SJCRH30 (cell line): ENCODE results near the gene ZNF367. TPM values are rescaled to one million over a fixed set of nuclear protein-coding genes. Genes with fewer than 3 reads are reported as not detected.

Source experiments
- DNase-seq, 2 experiments: peaks; one replicate each; pipeline ENCODE4 v3.0.0-alpha.2; 2015 to 2020
- H3K27ac ChIP-seq: fragments of 250-450 bp; sonication (Bioruptor Pico); 2 replicates; pipeline ENCODE4 v1.5.1; 2020; ENCODE audit warnings: mild to moderate bottlenecking, moderate library complexity
- H3K27me3 ChIP-seq: fragments of 250-450 bp; sonication (Bioruptor Pico); 2 replicates; pipeline ENCODE4 v1.5.1; 2020; ENCODE audit warnings: mild to moderate bottlenecking, moderate library complexity
- H3K36me3 ChIP-seq: fragments of 250-450 bp; sonication (Bioruptor Pico); 2 replicates; pipeline ENCODE4 v1.5.1; 2020; ENCODE audit warnings: mild to moderate bottlenecking, moderate library complexity
- H3K4me1 ChIP-seq: fragments of 250-450 bp; sonication (Bioruptor Pico); 2 replicates; pipeline ENCODE4 v1.5.1; 2020; ENCODE audit warnings: mild to moderate bottlenecking, moderate library complexity
- H3K4me3 ChIP-seq: fragments of 250-450 bp; sonication (Bioruptor Pico); 2 replicates; pipeline ENCODE4 v1.5.1; 2020; ENCODE audit warnings: mild to moderate bottlenecking, moderate library complexity
- H3K9me3 ChIP-seq: fragments of 250-450 bp; sonication (Bioruptor Pico); replicated peaks from 2 replicates; pipeline ENCODE4 v1.5.1; 2020; ENCODE audit warnings: mild to moderate bottlenecking, moderate library complexity
- total RNA-seq: library from RNA; depleted of rRNA; stranded (reverse); fragments of >200 nt; shearing (Covaris generic); gene quantifications from 2 replicates; pipeline ENCODE4 v1.2.3, GENCODE V29; 2014

The ZNF367 gene
- total RNA-seq, 1 experiment from 2014 or later = 35.5 TPM

DNA sequence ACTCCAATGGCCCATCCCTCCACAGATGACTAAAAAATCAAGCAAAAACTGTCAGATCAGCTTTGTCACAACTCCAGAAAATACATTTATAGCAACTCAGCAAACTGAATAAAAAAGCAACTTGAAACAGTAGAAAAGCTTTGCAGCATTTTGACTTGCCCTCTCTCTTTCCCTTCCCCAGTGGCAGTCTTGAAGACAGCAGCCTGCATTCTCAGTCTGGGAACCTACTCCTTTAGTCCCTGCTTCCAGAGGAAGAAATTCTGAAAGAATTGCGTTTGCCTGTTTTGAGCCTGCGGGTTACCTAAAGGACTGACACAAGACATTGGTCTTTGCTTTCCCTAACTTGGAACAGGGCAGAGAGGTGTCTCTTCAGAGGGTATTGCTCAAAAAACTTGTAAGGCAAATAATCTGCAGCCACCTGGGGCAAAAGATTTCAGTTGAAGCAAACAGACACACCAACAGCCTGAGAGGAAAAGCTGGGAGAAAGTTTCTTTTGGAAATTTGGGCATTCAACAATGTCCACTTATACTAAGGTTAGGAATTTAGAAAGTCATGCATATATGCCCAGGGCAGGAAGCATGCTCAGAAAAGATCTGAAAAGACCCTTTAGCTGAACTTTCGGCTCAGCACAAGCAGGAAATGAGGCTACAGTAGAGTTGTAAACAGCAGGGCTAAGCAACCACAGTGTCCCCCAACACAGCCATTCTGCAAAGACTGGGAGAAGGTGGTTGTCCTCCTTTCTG, 19.4 kb downstream of the ZNF367 start:
- DNase-seq = no peak
- no peaks in the 10 kb centered on the region for H3K4me1 ChIP-seq
- no peak overlapping the region for H3K4me3 ChIP-seq
- peaks cover 26% of the 10 kb centered on the region for H3K36me3 ChIP-seq
- no peak overlapping the region for H3K27ac ChIP-seq
- no peaks in the 10 kb centered on the region; the same call in 1 of the 2 replicates for H3K9me3 ChIP-seq
- no peaks in the 10 kb centered on the region for H3K27me3 ChIP-seq

- H3K4me3 ChIP-seq = no peak overlapping the region
- no peaks in the 10 kb centered on the region for H3K27me3 ChIP-seq
- no peak for DNase-seq
- no peak overlapping the region for H3K27ac ChIP-seq
- H3K9me3 ChIP-seq = no peaks in the 10 kb centered on the region; the same call in 1 of the 2 replicates
- peaks cover 54% of the 10 kb centered on the region for H3K36me3 ChIP-seq
- no peaks in the 10 kb centered on the region for H3K4me1 ChIP-seq
Measured at GRCh38 chr9:96395964-96396363, 22.2 kb downstream of the ZNF367 start.

DNA sequence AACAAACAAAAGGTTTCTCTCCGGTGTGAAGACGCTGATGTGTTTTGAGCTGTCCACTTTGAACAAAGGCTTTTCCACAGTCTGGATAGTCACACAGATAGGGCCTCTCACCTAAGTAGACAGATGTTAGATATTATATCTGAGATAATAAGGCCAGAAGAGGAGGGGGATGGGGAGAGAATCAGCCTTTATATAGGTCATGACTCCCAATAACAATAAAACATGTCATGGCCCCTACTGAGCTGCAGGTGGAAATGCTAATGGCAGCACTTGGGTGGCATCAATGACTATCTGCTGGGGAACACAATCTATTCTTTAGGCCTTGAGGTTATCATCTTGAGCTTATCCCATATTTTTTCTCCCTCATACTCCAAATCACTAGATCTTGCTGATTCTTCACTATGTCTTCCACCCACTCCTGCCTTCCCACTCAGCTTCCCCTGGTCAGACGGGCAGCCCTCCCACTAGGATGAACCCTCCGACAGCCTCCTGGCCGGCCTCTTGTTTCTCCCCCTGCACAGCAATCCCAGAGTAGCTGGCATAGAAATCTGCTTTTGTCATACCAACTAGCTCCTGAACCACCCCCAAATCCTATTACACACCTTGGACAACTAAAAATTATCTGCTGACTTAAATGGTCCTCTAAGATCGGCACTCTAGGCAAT, 23.2 kb downstream of the ZNF367 start:
- Histone ChIP-seq H3K27ac (no peak overlapping the region), H3K9me3 (no peaks in the 10 kb centered on the region), H3K4me1 (no peaks in the 10 kb centered on the region), H3K4me3 (no peak overlapping the region), H3K36me3 (peaks cover 63% of the 10 kb centered on the region), H3K27me3 (no peaks in the 10 kb centered on the region)
- DNase-seq = no peak

GRCh38 chr9:96392263-96392662, 25.9 kb downstream of the ZNF367 start:
- Histone ChIP-seq H3K9me3 (no peaks in the 10 kb centered on the region), H3K4me3 (no peak overlapping the region), H3K27me3 (no peaks in the 10 kb centered on the region), H3K27ac (no peak overlapping the region), H3K4me1 (no peaks in the 10 kb centered on the region), H3K36me3 (peaks cover 67% of the 10 kb centered on the region)
- DNase-seq = no peak

DNA sequence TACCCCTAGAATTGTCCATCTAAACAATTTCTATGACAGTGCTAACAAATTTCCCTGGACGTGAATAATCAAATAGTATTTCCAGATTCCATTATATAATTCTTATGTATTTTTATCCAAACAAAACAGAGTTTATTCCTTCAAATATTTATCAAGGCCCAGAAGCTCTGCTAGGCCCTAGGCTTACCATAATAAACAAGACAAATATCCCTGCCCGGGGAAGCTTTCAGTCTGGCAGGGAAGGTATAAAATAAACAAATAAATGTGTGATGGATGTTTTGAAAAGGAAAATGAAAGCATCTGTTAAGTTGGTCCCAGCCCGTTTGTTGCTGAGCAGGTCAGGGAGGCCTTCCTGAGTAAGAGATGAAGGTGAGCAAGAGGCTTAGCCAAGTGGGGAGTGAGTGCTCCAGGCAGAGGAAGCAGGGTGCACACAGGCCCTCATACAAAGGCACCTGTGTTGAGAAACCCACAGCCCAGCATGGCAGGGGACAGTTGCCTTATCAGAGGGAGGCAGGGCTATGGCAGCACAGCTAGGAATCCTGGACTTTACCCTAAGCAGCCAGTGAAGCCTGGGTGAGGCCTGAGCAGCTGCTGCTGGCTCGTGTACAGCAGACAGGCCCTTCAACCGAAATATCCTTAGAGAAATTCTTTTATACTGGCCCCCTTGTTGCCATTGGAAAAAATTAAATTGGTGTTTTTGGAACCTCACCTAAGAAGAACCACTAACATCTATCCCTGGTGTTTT, 27.0 kb downstream of the ZNF367 start:
- Histone ChIP-seq H3K4me1 (no peaks in the 10 kb centered on the region), H3K36me3 (peaks cover 68% of the 10 kb centered on the region), H3K27ac (no peak overlapping the region)

DNA sequence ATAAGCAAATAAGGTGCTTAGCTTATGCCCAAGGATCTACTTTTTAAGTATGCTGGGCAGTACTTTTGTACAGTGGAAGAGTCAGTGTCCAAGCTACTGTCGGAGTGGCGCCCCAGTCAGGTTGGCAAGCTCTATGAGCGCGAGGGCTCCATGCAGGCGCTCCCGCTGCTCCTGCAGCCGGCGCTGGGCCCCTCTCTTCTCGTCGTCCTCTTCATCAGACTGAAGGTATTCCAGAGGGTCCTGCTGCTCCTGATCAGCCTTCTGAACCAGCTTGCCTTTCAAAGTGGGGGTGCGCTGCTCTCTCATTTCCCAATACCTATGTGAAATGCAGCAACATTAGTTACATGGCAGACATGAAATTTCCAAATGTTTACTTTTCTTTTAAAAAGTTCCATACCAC, 30.0 kb downstream of the ZNF367 start:
- Histone ChIP-seq H3K9me3 (no peaks in the 10 kb centered on the region), H3K27ac (no peak overlapping the region), H3K36me3 (peaks cover 72% of the 10 kb centered on the region), H3K27me3 (no peaks in the 10 kb centered on the region), H3K4me1 (no peaks in the 10 kb centered on the region), H3K4me3 (no peak overlapping the region)
- DNase-seq = no peak

More for the DNA sequence above, 27.0 kb downstream of the ZNF367 start:
- DNase-seq = no peak
- Histone ChIP-seq H3K9me3 (no peaks in the 10 kb centered on the region), H3K27me3 (no peaks in the 10 kb centered on the region), H3K4me3 (no peak overlapping the region)

DNA sequence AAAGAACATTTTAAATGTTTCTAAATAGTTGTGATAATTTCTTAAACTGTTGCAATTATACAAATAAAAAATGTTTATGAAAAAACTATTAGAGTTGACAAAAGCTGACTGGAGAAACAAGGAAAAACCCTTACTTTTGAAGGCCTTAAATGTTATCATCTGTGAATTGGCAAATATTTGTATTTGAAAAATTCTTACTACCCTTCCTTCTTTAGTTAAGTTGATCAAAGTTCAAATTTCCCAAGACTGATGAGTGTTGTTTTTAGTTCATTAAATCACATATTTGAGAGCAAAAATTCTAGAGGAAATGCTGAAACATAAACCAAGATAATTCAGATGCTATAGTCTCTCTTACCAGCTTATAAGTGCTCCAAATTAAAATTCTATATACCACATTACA, 32.0 kb downstream of the ZNF367 start:
- Histone ChIP-seq H3K36me3 (peaks cover 52% of the 10 kb centered on the region), H3K4me3 (no peak overlapping the region), H3K27ac (no peak overlapping the region), H3K9me3 (no peaks in the 10 kb centered on the region), H3K4me1 (no peaks in the 10 kb centered on the region), H3K27me3 (no peaks in the 10 kb centered on the region)
- no peak for DNase-seq

- no peaks in the 10 kb centered on the region for H3K27me3 ChIP-seq
- peaks cover 36% of the 10 kb centered on the region for H3K36me3 ChIP-seq
- no peak within 1 kb of the TSS for H3K27ac ChIP-seq
- DNase-seq = no peak
- H3K4me3 ChIP-seq = no peak within 1 kb of the TSS
- H3K4me1 ChIP-seq = peaks cover 9% of the 10 kb centered on the region; the same call in 1 of the 2 replicates
- H3K9me3 ChIP-seq = no peaks in the 10 kb centered on the region
Measured at GRCh38 chr9:96383165-96383942, 34.8 kb downstream of the ZNF367 start, which contains the start of gene SLC35D2. Gene SLC35D2, minus strand, starts transcription at chr9:96383711. Its CDS starts 77 bp downstream, at chr9:96383634.

DNA sequence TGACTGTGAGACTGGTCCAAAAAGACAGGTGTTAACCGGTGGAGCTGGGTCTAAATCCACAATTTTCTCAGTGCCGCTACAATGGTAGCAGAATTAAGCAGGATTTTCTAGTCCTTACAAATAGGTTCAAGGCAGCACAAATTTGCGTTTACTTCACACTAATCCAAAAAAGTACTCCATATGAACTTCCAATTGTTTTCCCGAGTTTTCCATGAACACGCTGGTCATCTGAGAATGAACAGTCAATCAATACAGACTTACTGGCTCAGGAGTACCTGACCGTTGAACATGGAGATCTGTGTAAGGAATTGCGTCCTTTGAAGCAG, 35.4 kb downstream of the ZNF367 start:
- H3K27me3 ChIP-seq = no peaks in the 10 kb centered on the region
- H3K4me1 ChIP-seq = peaks cover 9% of the 10 kb centered on the region; the same call in 1 of the 2 replicates
- H3K27ac ChIP-seq = no peak overlapping the region
- H3K4me3 ChIP-seq = no peak overlapping the region
- peaks cover 33% of the 10 kb centered on the region for H3K36me3 ChIP-seq
- no peaks in the 10 kb centered on the region for H3K9me3 ChIP-seq
- no peak for DNase-seq

DNA sequence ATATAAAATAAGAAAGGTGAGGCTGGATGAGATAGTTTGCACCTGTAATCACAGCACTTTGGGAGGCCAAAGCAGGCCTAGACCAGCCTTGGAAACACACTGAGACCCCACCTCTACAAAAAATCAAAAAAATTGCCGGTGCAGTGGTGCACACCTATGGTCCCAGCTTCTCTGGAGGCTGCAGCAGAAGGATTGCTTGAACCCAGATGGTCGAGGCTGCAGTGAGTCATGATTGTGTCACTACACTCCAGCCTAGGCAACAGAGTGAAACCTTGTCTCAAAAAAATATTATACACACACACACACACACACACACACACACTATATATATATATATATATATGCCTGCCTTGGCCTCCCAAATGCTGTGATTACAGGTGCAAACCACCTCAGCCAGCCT, 36.0 kb downstream of the ZNF367 start:
- no peaks in the 10 kb centered on the region for H3K9me3 ChIP-seq
- H3K36me3 ChIP-seq = peaks cover 26% of the 10 kb centered on the region
- peaks cover 13% of the 10 kb centered on the region for H3K4me1 ChIP-seq
- no peaks in the 10 kb centered on the region for H3K27me3 ChIP-seq
- no peak overlapping the region for H3K4me3 ChIP-seq
- H3K27ac ChIP-seq = no peak overlapping the region
- DNase-seq = no peak

GRCh38 chr9:96381696-96382095, 36.5 kb downstream of the ZNF367 start:
- Histone ChIP-seq H3K27ac (no peak overlapping the region), H3K4me3 (no peak overlapping the region), H3K36me3 (peaks cover 22% of the 10 kb centered on the region), H3K27me3 (no peaks in the 10 kb centered on the region), H3K9me3 (no peaks in the 10 kb centered on the region), H3K4me1 (peaks cover 15% of the 10 kb centered on the region)
- no peak for DNase-seq

GRCh38 chr9:96381125-96381524, 37.0 kb downstream of the ZNF367 start:
- no peak overlapping the region for H3K27ac ChIP-seq
- no peak for DNase-seq
- no peaks in the 10 kb centered on the region for H3K9me3 ChIP-seq
- peaks cover 17% of the 10 kb centered on the region for H3K36me3 ChIP-seq
- H3K27me3 ChIP-seq = no peaks in the 10 kb centered on the region
- peaks cover 15% of the 10 kb centered on the region for H3K4me1 ChIP-seq
- no peak overlapping the region for H3K4me3 ChIP-seq

- Histone ChIP-seq H3K27ac (no peak overlapping the region), H3K9me3 (no peaks in the 10 kb centered on the region), H3K36me3 (peaks cover 6% of the 10 kb centered on the region; the same call in 1 of the 2 replicates), H3K4me1 (peaks cover 15% of the 10 kb centered on the region), H3K4me3 (no peak overlapping the region), H3K27me3 (no peaks in the 10 kb centered on the region)
- peak; percentile 45 to 81 for DNase-seq
Measured at GRCh38 chr9:96379461-96379860, 38.7 kb downstream of the ZNF367 start.

DNA sequence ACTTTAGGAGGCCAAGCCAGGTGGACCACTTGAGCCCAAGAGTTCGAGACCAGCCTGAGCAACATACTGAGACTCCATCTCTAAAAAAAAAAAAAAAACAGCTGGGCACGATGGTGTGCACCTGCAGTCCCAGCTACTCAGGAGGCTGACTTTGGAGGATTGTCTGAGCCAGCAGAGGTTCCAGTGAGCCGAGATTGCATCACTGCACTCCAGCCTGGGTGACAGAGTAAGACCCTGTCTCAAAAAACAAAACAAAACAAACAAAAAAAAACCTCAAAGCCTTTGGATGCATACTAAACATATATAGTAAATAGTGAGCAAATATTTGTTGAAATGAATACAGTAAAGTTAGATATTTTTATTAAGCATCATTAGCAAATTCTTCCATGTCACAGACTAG, 40.0 kb downstream of the ZNF367 start:
- no peak for DNase-seq
- Histone ChIP-seq H3K9me3 (no peaks in the 10 kb centered on the region), H3K36me3 (no peaks in the 10 kb centered on the region), H3K4me1 (peaks cover 15% of the 10 kb centered on the region), H3K27me3 (no peaks in the 10 kb centered on the region), H3K27ac (no peak overlapping the region), H3K4me3 (no peak overlapping the region)
